Liver (tissue), 9 donors: ENCODE results near the gene ABCA13. TPM values are rescaled to one million over a fixed set of nuclear protein-coding genes. Genes with fewer than 3 reads are reported as not detected.

Experiments used
- DNase-seq: peaks from one replicate; pipeline ENCODE4 v3.0.0-alpha.2; 2017; ENCODE audit warnings: low spot score
- H3K27ac ChIP-seq, 2 donors: one replicate each; pipeline ENCODE4 v1.7.0; 2013; ENCODE audit warnings: inconsistent platforms in 2 of 2, low read length in 2 of 2, control low read depth in 1 of 2, low read depth in 1 of 2, mild to moderate bottlenecking in 1 of 2
- H3K27me3 ChIP-seq, 4 donors: one replicate each; pipeline versions ENCODE4 v1.6.1 to v1.7.0; 2013; ENCODE audit warnings: low read length in 3 of 4, inconsistent platforms in 1 of 4, mild to moderate bottlenecking in 1 of 4, moderate library complexity in 1 of 4; ENCODE audit not compliant: control insufficient read depth in 4 of 4, insufficient read depth in 4 of 4
- H3K36me3 ChIP-seq, 4 donors: one replicate each; pipeline versions ENCODE4 v1.6.1 to v1.7.0; 2013; ENCODE audit warnings: low read length in 3 of 4, mild to moderate bottlenecking in 3 of 4, low read depth in 1 of 4, moderate library complexity in 1 of 4; ENCODE audit not compliant: control insufficient read depth in 4 of 4, insufficient read depth in 3 of 4
- H3K4me1 ChIP-seq, 4 donors: one replicate each; pipeline versions ENCODE4 v1.6.1 to v1.7.0; 2013; ENCODE audit warnings: low read length in 3 of 4, mild to moderate bottlenecking in 3 of 4, moderate library complexity in 1 of 4; ENCODE audit not compliant: control insufficient read depth in 4 of 4, insufficient read depth in 4 of 4
- H3K4me3 ChIP-seq, 3 donors: one replicate each; pipeline versions ENCODE4 v1.6.1 to v1.7.0; 2013; ENCODE audit warnings: low read length in 3 of 3, control low read depth in 1 of 3, low read depth in 1 of 3, mild to moderate bottlenecking in 1 of 3
- H3K9ac ChIP-seq, 2 donors: one replicate each; pipeline ENCODE4 v1.7.0; 2013; ENCODE audit warnings: low read length in 2 of 2, mild to moderate bottlenecking in 2 of 2, moderate library complexity in 2 of 2, control low read depth in 1 of 2, low read depth in 1 of 2
- H3K9me3 ChIP-seq, 4 donors: one replicate each; pipeline versions ENCODE4 v1.6.1 to v1.7.0; 2013; ENCODE audit warnings: low read length in 3 of 4; ENCODE audit not compliant: control insufficient read depth in 4 of 4
- EGR1 ChIP-seq, 2 donors: IDR thresholded peaks; 2 replicates each; pipeline ENCODE4 v1.6.1; 2016 to 2018; ENCODE audit warnings: antibody characterized with exemption in 2 of 2, low read depth in 2 of 2
- FOXA1 ChIP-seq: IDR thresholded peaks from 2 replicates; pipeline ENCODE4 v1.6.1; 2016; ENCODE audit warnings: antibody characterized with exemption
- HNF4A ChIP-seq, 2 donors: conservative IDR thresholded peaks; 2 replicates each; pipeline ENCODE4 v1.6.1; 2016; ENCODE audit warnings: antibody characterized with exemption in 2 of 2, mild to moderate bottlenecking in 2 of 2
- HNF4G ChIP-seq: IDR thresholded peaks from 2 replicates; pipeline ENCODE4 v1.6.1; 2016; ENCODE audit warnings: antibody characterized with exemption
- JUND ChIP-seq, 2 donors: IDR thresholded peaks; 2 replicates each; pipeline ENCODE4 v1.6.1; 2016; ENCODE audit warnings: antibody characterized with exemption in 2 of 2
- NR2F2 ChIP-seq: IDR thresholded peaks from 2 replicates; pipeline ENCODE4 v1.6.1; 2016; ENCODE audit warnings: antibody characterized with exemption
- RAD21 ChIP-seq, 2 donors: IDR thresholded peaks; 2 replicates each; pipeline ENCODE4 v1.6.1; 2016; ENCODE audit warnings: antibody characterized with exemption in 2 of 2, mild to moderate bottlenecking in 2 of 2
- REST ChIP-seq: IDR thresholded peaks from 2 replicates; pipeline ENCODE4 v1.6.1; 2016; ENCODE audit warnings: antibody characterized with exemption, mild to moderate bottlenecking
- RXRA ChIP-seq, 2 donors: IDR thresholded peaks; 2 replicates each; pipeline ENCODE4 v1.6.1; 2017 to 2018; ENCODE audit warnings: antibody characterized with exemption in 2 of 2, mild to moderate bottlenecking in 1 of 2
- YY1 ChIP-seq: IDR thresholded peaks from 2 replicates; pipeline ENCODE4 v1.6.1; 2016; ENCODE audit warnings: antibody characterized with exemption, mild to moderate bottlenecking
- WGBS: extraction: QIAGEN DNeasy Blood & Tissue Kit; methylation state at CpG from one replicate; pipeline ENCODE4 v1.1.7; 2013; 5-methylcytosine and 5-hydroxymethylcytosine counted together
- polyA plus RNA-seq, 2 donors: library from polyadenylated mRNA; stranded (reverse) in 1 of 2; unstranded in 1 of 2; fragments of 200-250 nt in 1 of 2; fragments of >200 nt in 1 of 2; fragmentation: Nextera tagmentation in 1 of 2; extraction: Ambion mirVana in 1 of 2; gene quantifications; one replicate each; pipeline versions ENCODE4 v1.2.1 to v1.2.3, GENCODE V29; 2013 to 2015
- total RNA-seq, 2 donors: library from RNA; depleted of rRNA; stranded (reverse); fragments of >200 nt; gene quantifications; one replicate each; pipeline ENCODE4 v1.2.3, GENCODE V29; 2014
- TF ChIP-seq, protein P1 (sequence below): IDR thresholded peaks from 2 replicates; pipeline ENCODE4 v1.6.1; 2016; ENCODE audit warnings: antibody characterized with exemption
- TF ChIP-seq, protein P2 (sequence below): fragments of 150-350 bp; IDR thresholded peaks from 2 replicates; pipeline ENCODE4 v1.5.1; 2017; ENCODE audit warnings: improper control_type of control experiment, low read depth, low read length; ENCODE audit not compliant: missing input control
- TF ChIP-seq, protein P3 (sequence below): IDR thresholded peaks from 2 replicates; pipeline ENCODE4 v1.6.1; 2016; ENCODE audit warnings: antibody characterized with exemption
- donor health status: healthy.
- donor health status: healthy.
- donor health status: healthy.
- donor health status: healthy.
- donor health status: healthy.

Gene ABCA13
- total and polyA plus RNA-seq, 4 donors: 0.22 to 1.0 (median 0.66) TPM

- WGBS: 65% methylated on average over 3 of the region's 3 CpGs
These were observed 129.9 kb downstream of the ABCA13 start for GRCh38 chr7:48301201-48301600.

More at GRCh38 chr7:48301201-48301600, 129.9 kb downstream of the ABCA13 start:
- no peak overlapping the region for H3K4me3 ChIP-seq
- TF ChIP-seq, protein P1, sequence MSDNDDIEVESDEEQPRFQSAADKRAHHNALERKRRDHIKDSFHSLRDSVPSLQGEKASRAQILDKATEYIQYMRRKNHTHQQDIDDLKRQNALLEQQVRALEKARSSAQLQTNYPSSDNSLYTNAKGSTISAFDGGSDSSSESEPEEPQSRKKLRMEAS: no peak
- no peak for TF ChIP-seq NR2F2
- TF ChIP-seq YY1: no peak
- TF ChIP-seq EGR1 (IDR thresholded peaks at IDR 0.05; ENCODE audit: low read depth in 2 of 2): no peak
- no peak for TF ChIP-seq HNF4G
- TF ChIP-seq RXRA (IDR thresholded peaks at IDR 0.05): no peak
- no peak for TF ChIP-seq RAD21 (IDR thresholded peaks at IDR 0.05)
- no peak for TF ChIP-seq JUND (IDR thresholded peaks at IDR 0.05)
- TF ChIP-seq HNF4A (conservative IDR thresholded peaks at IDR 0.05): no peak
- TF ChIP-seq, protein P2, sequence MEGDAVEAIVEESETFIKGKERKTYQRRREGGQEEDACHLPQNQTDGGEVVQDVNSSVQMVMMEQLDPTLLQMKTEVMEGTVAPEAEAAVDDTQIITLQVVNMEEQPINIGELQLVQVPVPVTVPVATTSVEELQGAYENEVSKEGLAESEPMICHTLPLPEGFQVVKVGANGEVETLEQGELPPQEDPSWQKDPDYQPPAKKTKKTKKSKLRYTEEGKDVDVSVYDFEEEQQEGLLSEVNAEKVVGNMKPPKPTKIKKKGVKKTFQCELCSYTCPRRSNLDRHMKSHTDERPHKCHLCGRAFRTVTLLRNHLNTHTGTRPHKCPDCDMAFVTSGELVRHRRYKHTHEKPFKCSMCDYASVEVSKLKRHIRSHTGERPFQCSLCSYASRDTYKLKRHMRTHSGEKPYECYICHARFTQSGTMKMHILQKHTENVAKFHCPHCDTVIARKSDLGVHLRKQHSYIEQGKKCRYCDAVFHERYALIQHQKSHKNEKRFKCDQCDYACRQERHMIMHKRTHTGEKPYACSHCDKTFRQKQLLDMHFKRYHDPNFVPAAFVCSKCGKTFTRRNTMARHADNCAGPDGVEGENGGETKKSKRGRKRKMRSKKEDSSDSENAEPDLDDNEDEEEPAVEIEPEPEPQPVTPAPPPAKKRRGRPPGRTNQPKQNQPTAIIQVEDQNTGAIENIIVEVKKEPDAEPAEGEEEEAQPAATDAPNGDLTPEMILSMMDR: no peak
- TF ChIP-seq REST: no peak
- no peak for TF ChIP-seq FOXA1
- TF ChIP-seq, protein P3, sequence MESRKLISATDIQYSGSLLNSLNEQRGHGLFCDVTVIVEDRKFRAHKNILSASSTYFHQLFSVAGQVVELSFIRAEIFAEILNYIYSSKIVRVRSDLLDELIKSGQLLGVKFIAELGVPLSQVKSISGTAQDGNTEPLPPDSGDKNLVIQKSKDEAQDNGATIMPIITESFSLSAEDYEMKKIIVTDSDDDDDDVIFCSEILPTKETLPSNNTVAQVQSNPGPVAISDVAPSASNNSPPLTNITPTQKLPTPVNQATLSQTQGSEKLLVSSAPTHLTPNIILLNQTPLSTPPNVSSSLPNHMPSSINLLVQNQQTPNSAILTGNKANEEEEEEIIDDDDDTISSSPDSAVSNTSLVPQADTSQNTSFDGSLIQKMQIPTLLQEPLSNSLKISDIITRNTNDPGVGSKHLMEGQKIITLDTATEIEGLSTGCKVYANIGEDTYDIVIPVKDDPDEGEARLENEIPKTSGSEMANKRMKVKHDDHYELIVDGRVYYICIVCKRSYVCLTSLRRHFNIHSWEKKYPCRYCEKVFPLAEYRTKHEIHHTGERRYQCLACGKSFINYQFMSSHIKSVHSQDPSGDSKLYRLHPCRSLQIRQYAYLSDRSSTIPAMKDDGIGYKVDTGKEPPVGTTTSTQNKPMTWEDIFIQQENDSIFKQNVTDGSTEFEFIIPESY: no peak
- H3K36me3 ChIP-seq: no peaks in the 10 kb centered on the region
- H3K9ac ChIP-seq: no peak overlapping the region
- no peaks in the 10 kb centered on the region for H3K27me3 ChIP-seq
- H3K27ac ChIP-seq: no peak overlapping the region
- no peak for DNase-seq
- H3K9me3 ChIP-seq: no peaks in the 10 kb centered on the region
- no peaks in the 10 kb centered on the region for H3K4me1 ChIP-seq
